Cardiac muscle cell (in vitro differentiated cells and primary cell): ENCODE measurements around the gene PCBD1. TPM values are rescaled to one million over a fixed set of nuclear protein-coding genes. Genes with fewer than 3 reads are reported as not detected.

Experiments used
- DNase-seq, 2 donors: peaks; one replicate each; pipeline versions ENCODE4 v3.0.0 to v3.0.0-alpha.2; 2010 to 2017; ENCODE audit warnings: low read depth in 1 of 2, low spot score in 1 of 2
- H3K27ac ChIP-seq: fragments of 200-600 bp; sonication (generic); 2 replicates; pipeline ENCODE4 v1.5.1; 2016
- H3K27me3 ChIP-seq: fragments of 200-600 bp; sonication (generic); 2 replicates; pipeline ENCODE4 v1.6.0; 2016; ENCODE audit warnings: control low read depth
- H3K36me3 ChIP-seq: fragments of 200-600 bp; sonication (generic); 2 replicates; pipeline ENCODE4 v1.5.1; 2016; ENCODE audit warnings: control low read depth
- H3K4me1 ChIP-seq: fragments of 200-600 bp; sonication (generic); 2 replicates; pipeline ENCODE4 v1.8.1; 2017; ENCODE audit warnings: low read depth, mild to moderate bottlenecking, mixed run types
- H3K4me3 ChIP-seq: fragments of 200-600 bp; sonication (generic); 2 replicates; pipeline ENCODE4 v1.5.1; 2016; ENCODE audit warnings: mild to moderate bottlenecking
- H3K9me3 ChIP-seq: fragments of 200-600 bp; sonication (generic); 2 replicates; pipeline ENCODE4 v1.5.1; 2017; ENCODE audit warnings: low read depth, mild to moderate bottlenecking, control low read depth
- CTCF ChIP-seq: IDR thresholded peaks from 2 replicates; pipeline ENCODE4 v1.5.1; 2012; ENCODE audit warnings: low read depth, mild to moderate bottlenecking, low read length
- polyA plus RNA-seq: library from polyadenylated mRNA; unstranded; fragments of >200 nt; fragmentation: Nextera tagmentation; extraction: Ambion mirVana; gene quantifications from 2 replicates; pipeline ENCODE4 v1.2.1, GENCODE V29; 2016
- total RNA-seq: library from RNA; depleted of rRNA; stranded (reverse); fragments of >200 nt; gene quantifications from 2 replicates; pipeline ENCODE4 v1.2.3, GENCODE V29; 2016

Gene PCBD1
- total and polyA plus RNA-seq, 2 experiments from 2014 or later, result 145 to 264 TPM

- DNase-seq, result no peak
- TF ChIP-seq CTCF, result no peak
- no peaks in the 10 kb centered on the region for H3K27me3 ChIP-seq
Measured at GRCh38 chr10:70934701-70935100, 46.3 kb upstream of the PCBD1 start.

GRCh38 chr10:70932392-70933196, 44.2 kb upstream of the PCBD1 start:
- DNase-seq, result peak in 1 of 2 donors; percentile 17
- no peaks in the 10 kb centered on the region for H3K9me3 ChIP-seq
- H3K4me3 ChIP-seq, result no peak overlapping the region
- H3K4me1 ChIP-seq, result no peaks in the 10 kb centered on the region
- TF ChIP-seq CTCF, result no peak
- no peaks in the 10 kb centered on the region for H3K27me3 ChIP-seq
- H3K36me3 ChIP-seq, result no peaks in the 10 kb centered on the region
- no peak overlapping the region for H3K27ac ChIP-seq

More at GRCh38 chr10:70934701-70935100, 46.3 kb upstream of the PCBD1 start:
- Histone ChIP-seq H3K36me3 (no peaks in the 10 kb centered on the region), H3K27ac (no peak overlapping the region), H3K9me3 (no peaks in the 10 kb centered on the region), H3K4me3 (no peak overlapping the region), H3K4me1 (peaks cover 10% of the 10 kb centered on the region)

- no peak overlapping the region for H3K27ac ChIP-seq
- no peaks in the 10 kb centered on the region for H3K4me1 ChIP-seq
- no peaks in the 10 kb centered on the region for H3K27me3 ChIP-seq
Measured at GRCh38 chr10:70931168-70931815, 42.9 kb upstream of the PCBD1 start.

GRCh38 chr10:70930263-70931000, 42.1 kb upstream of the PCBD1 start:
- no peak for TF ChIP-seq CTCF
- no peaks in the 10 kb centered on the region for H3K4me1 ChIP-seq

More at GRCh38 chr10:70931168-70931815, 42.9 kb upstream of the PCBD1 start:
- Histone ChIP-seq H3K4me3 (no peak overlapping the region), H3K36me3 (no peaks in the 10 kb centered on the region), H3K9me3 (no peaks in the 10 kb centered on the region)
- TF ChIP-seq CTCF, result peak; percentile 4
- DNase-seq, result peak in 1 of 2 donors; percentile 26

GRCh38 chr10:70928140-70928539, 39.8 kb upstream of the PCBD1 start:
- peak in 1 of 2 donors; percentile 14 for DNase-seq
- no peaks in the 10 kb centered on the region for H3K4me1 ChIP-seq
- no peak overlapping the region for H3K4me3 ChIP-seq
- no peak overlapping the region for H3K27ac ChIP-seq
- no peaks in the 10 kb centered on the region for H3K9me3 ChIP-seq
- TF ChIP-seq CTCF, result no peak
- no peaks in the 10 kb centered on the region for H3K36me3 ChIP-seq
- H3K27me3 ChIP-seq, result no peaks in the 10 kb centered on the region

More at GRCh38 chr10:70930263-70931000, 42.1 kb upstream of the PCBD1 start:
- no peak for DNase-seq
- no peaks in the 10 kb centered on the region for H3K9me3 ChIP-seq
- no peaks in the 10 kb centered on the region for H3K27me3 ChIP-seq
- no peak overlapping the region for H3K27ac ChIP-seq
- no peak overlapping the region for H3K4me3 ChIP-seq
- H3K36me3 ChIP-seq, result no peaks in the 10 kb centered on the region
